Testis (tissue), 3 donors: ENCODE results near the gene CXCR3. TPM values are rescaled to one million over a fixed set of nuclear protein-coding genes. Genes with fewer than 3 reads are reported as not detected.
A peak's percentile ranks its signal among the peaks of the same experiment; 100 is the strongest.

Experiments
- DNase-seq: peaks from one replicate; pipeline ENCODE4 v3.0.0-alpha.2; 2019
- H3K27ac ChIP-seq, 2 donors: fragments of 200-600 bp; sonication (generic); one replicate each; pipeline ENCODE4 v1.5.1; 2019
- H3K27me3 ChIP-seq: fragments of 200-600 bp; sonication (generic); one replicate; pipeline ENCODE4 v1.5.1; 2019
- H3K36me3 ChIP-seq: fragments of 200-600 bp; sonication (generic); one replicate; pipeline ENCODE4 v1.5.1; 2017; ENCODE audit warnings: low read depth; ENCODE audit errors: missing control alignments
- H3K4me1 ChIP-seq: fragments of 200-600 bp; sonication (generic); one replicate; pipeline ENCODE4 v1.5.1; 2019
- H3K4me3 ChIP-seq, 2 donors: fragments of 200-600 bp; sonication (generic); one replicate each; pipeline ENCODE4 v1.5.1; 2017 to 2019
- H3K9me3 ChIP-seq: fragments of 200-600 bp; sonication (generic); one replicate; pipeline ENCODE4 v1.5.1; 2017
- CTCF ChIP-seq, 3 experiments: fragments of 450-650 bp in 2 of 3; fragments of 200-600 bp in 1 of 3; sonication (generic) in 1 of 3; IDR thresholded peaks; one replicate each; pipeline ENCODE4 v1.5.1; 2016 to 2019; ENCODE audit warnings: antibody characterized with exemption in 3 of 3, mild to moderate bottlenecking in 2 of 3, moderate library complexity in 1 of 3
- POLR2A ChIP-seq: fragments of 450-650 bp; IDR thresholded peaks from one replicate; pipeline ENCODE4 v1.6.1; 2017; ENCODE audit warnings: antibody characterized with exemption, mild to moderate bottlenecking, moderate library complexity
- WGBS, 2 donors: methylation state at CpG; one replicate each; pipeline ENCODE4 v1.1.5; 2018; 5-methylcytosine and 5-hydroxymethylcytosine counted together
- intact Hi-C: fragments of 100-400 bp; cut with DNase I; formaldehyde crosslinking; loops from one replicate; pipeline ENCODE4 v1.15.1; 2023; ENCODE audit warnings: low total_unique reads
- polyA plus RNA-seq: library from polyadenylated mRNA; stranded (reverse); fragments of 350-450 nt; fragmentation: Illumina TruSeq; extraction: RNeasy Lipid Tissue Mini Kit (QIAGEN cat#74804); gene quantifications from one replicate; pipeline ENCODE4 v1.2.3, GENCODE V29; 2014; ENCODE audit warnings: low read depth, low replicate concordance; ENCODE audit not compliant: insufficient read depth
- total RNA-seq, 2 donors: library from RNA; depleted of rRNA; stranded (reverse); fragments of >200 nt; gene quantifications; one replicate each; pipeline ENCODE4 v1.2.3, GENCODE V29; 2016

CXCR3 gene
- total and polyA plus RNA-seq, 3 donors from 2014 or later: 0.24 to 1.3 (median 0.43) TPM

- TF ChIP-seq CTCF (IDR thresholded peaks at IDR 0.05) (no peak), POLR2A (no peak)
Measured at GRCh38 chrX:71659959-71660358, 41.6 kb upstream of the CXCR3 start.

DNA sequence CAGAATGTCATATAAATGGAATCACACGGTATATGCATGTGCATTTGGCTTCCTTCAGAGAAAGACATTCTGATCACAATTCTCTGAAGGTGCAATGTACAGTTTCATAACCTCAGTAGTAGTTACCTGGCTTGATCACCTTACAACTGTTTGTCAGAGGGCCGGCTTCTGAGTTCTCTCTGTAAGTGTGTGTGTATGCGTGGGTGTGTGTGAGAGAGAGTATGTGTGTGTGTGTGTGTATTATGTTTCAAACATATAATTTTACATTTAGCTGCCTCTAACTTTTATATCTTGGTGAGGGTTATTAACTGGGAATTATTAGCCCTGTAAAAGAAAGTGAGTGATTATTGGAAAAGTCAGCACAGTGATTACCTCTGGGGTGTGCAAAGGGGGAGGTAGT is 41.0 kb upstream of the CXCR3 start:
- DNase-seq: no peak
- TF ChIP-seq POLR2A: no peak
- TF ChIP-seq CTCF (IDR thresholded peaks at IDR 0.05): no peak
- 77 to 91% methylated on average over 3 of the region's 3 CpGs for WGBS, 2 donors

More at GRCh38 chrX:71659959-71660358, 41.6 kb upstream of the CXCR3 start:
- Histone ChIP-seq H3K27ac (no peak overlapping the region), H3K36me3 (no peaks in the 10 kb centered on the region), H3K4me3 (no peak overlapping the region), H3K27me3 (no peaks in the 10 kb centered on the region), H3K9me3 (no peaks in the 10 kb centered on the region), H3K4me1 (no peaks in the 10 kb centered on the region)
- DNase-seq: no peak
- 60% methylated on average over 1 of the region's 6 CpGs; no CpG with 5 or more reads in 1 of the 2 donors for WGBS, 2 donors
- intact Hi-C loops: no loop called here

DNA sequence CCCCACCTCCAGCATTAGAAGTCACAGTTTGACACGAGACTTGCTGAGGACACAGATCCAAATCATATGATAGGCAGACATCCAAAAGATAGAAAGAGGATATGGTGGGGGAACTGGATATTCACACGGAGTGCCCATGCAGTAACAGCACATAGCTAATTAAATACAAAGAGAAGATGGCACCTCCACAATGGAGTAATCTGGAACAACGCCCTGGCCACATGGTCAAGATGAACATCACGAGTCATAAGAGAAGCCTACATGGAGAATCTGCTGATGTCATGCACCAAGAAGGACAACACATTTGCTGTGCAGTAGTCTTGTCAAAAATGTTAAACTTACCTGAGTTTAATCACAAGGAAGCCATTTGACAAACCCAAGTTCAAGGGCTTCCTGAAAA is 39.0 kb upstream of the CXCR3 start:
- no peaks in the 10 kb centered on the region for H3K36me3 ChIP-seq
- intact Hi-C loops: no loop called here
- no peak overlapping the region for H3K27ac ChIP-seq
- TF ChIP-seq CTCF (IDR thresholded peaks at IDR 0.05) (no peak), POLR2A (no peak)
- DNase-seq: no peak
- 94% methylated on average over 4 of the region's 4 CpGs; no CpG with 5 or more reads in 1 of the 2 donors for WGBS, 2 donors
- no peaks in the 10 kb centered on the region for H3K4me1 ChIP-seq
- no peaks in the 10 kb centered on the region for H3K27me3 ChIP-seq
- H3K9me3 ChIP-seq: no peaks in the 10 kb centered on the region
- H3K4me3 ChIP-seq: no peak overlapping the region

More for the DNA sequence above, 41.0 kb upstream of the CXCR3 start:
- no peak overlapping the region for H3K27ac ChIP-seq
- H3K36me3 ChIP-seq: no peaks in the 10 kb centered on the region
- H3K4me3 ChIP-seq: no peak overlapping the region
- H3K9me3 ChIP-seq: no peaks in the 10 kb centered on the region
- intact Hi-C loops: no loop called here
- H3K27me3 ChIP-seq: no peaks in the 10 kb centered on the region
- H3K4me1 ChIP-seq: no peaks in the 10 kb centered on the region

GRCh38 chrX:71653344-71653743 is 35.0 kb upstream of the CXCR3 start:
- H3K36me3 ChIP-seq: no peaks in the 10 kb centered on the region
- TF ChIP-seq POLR2A (no peak), CTCF (IDR thresholded peaks at IDR 0.05) (no peak)
- no peak overlapping the region for H3K4me3 ChIP-seq
- no peaks in the 10 kb centered on the region for H3K27me3 ChIP-seq
- 76 to 100% methylated on average over 2 of the region's 2 CpGs for WGBS, 2 donors
- intact Hi-C loops: no loop called here
- H3K27ac ChIP-seq: no peak overlapping the region
- no peak for DNase-seq
- H3K9me3 ChIP-seq: no peaks in the 10 kb centered on the region
- no peaks in the 10 kb centered on the region for H3K4me1 ChIP-seq

DNA sequence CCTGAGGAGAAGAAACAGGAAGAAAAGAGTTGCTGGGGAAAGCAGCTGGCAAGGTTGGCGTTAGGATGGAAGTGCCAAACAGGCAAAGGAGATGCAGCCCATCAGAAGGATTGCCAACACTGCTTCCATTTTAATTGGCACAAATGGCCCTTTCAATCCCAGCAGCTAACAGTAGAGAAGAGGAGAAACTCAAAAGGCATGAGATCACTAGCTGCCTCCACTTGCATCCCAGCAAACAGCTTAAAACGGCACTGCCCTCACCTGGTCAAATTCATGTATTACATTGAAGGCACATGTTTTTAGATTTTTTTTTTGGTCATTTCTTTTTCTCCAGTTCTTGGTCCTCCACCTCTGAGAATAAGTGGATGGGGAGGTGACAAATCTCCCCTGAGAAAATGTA is 34.1 kb upstream of the CXCR3 start:
- no peak overlapping the region for H3K27ac ChIP-seq
- TF ChIP-seq POLR2A: no peak
- peak in 2 of 3 experiments; percentile 47 to 59 for TF ChIP-seq CTCF (IDR thresholded peaks at IDR 0.05)
- intact Hi-C loops: no loop called here
- H3K4me1 ChIP-seq: no peaks in the 10 kb centered on the region
- H3K9me3 ChIP-seq: no peaks in the 10 kb centered on the region
- no peak overlapping the region for H3K4me3 ChIP-seq
- no peaks in the 10 kb centered on the region for H3K36me3 ChIP-seq
- DNase-seq: peak; percentile 59
- no peaks in the 10 kb centered on the region for H3K27me3 ChIP-seq
- 47 to 59% methylated on average over 2 of the region's 2 CpGs for WGBS, 2 donors
